Measurements from ENCODE around the gene MYO3A.

GRCh38 chr10:26216585-26217395 lies 282.8 kb downstream of the MYO3A start, which contains the start of gene GAD2:
- TF ChIP-seq CTCF (IDR thresholded peaks at IDR 0.05 in 4 of 5, conservative IDR thresholded peaks at IDR 0.05 in 1 of 5): no peak
- no peak for TF ChIP-seq POLR2A (IDR thresholded peaks at IDR 0.05)

Measured in gastrocnemius medialis (tissue), 4 donors.